ENCODE data around the gene HDHD3. TPM values are rescaled to one million over a fixed set of nuclear protein-coding genes. Genes with fewer than 3 reads are reported as not detected.

The HDHD3 gene
- total RNA-seq, 4 donors from 2014 or later, result 9.1 to 30.2 (median 22.8) TPM

- Histone ChIP-seq H3K27ac (replicated peaks in 1 of 4) (no peak overlapping the region), H3K9me3 (no peaks in the 10 kb centered on the region), H3K27me3 (no peaks in the 10 kb centered on the region), H3K4me1 (peaks cover 26 to 43% (median 32%) of the 10 kb centered on the region in 4 donors), H3K36me3 (peaks cover 4 to 19% (median 15%) of the 10 kb centered on the region in 4 donors), H3K4me3 (no peak overlapping the region)
- TF ChIP-seq POLR2AphosphoS5 (IDR thresholded peaks at IDR 0.05) (no peak), EP300 (IDR thresholded peaks at IDR 0.05) (no peak), POLR2A (IDR thresholded peaks at IDR 0.05; ENCODE audit: low read depth) (no peak), CTCF (IDR thresholded peaks at IDR 0.05) (no peak)
- intact Hi-C loops (cut with DNase I), result loop anchor here (5.0 to 10.0 kb wide), 4 partner anchors 51 to 254 kb away; partner anchors contain the start of genes BSPRY, RNF183 and WDR31
- DNase-seq (ENCODE audit: extremely low spot score), result no peak
- 72% methylated on average over 2 of the region's 2 CpGs for WGBS
These were observed 26.9 kb upstream of the HDHD3 start for GRCh38 chr9:113403646-113404045.

DNA sequence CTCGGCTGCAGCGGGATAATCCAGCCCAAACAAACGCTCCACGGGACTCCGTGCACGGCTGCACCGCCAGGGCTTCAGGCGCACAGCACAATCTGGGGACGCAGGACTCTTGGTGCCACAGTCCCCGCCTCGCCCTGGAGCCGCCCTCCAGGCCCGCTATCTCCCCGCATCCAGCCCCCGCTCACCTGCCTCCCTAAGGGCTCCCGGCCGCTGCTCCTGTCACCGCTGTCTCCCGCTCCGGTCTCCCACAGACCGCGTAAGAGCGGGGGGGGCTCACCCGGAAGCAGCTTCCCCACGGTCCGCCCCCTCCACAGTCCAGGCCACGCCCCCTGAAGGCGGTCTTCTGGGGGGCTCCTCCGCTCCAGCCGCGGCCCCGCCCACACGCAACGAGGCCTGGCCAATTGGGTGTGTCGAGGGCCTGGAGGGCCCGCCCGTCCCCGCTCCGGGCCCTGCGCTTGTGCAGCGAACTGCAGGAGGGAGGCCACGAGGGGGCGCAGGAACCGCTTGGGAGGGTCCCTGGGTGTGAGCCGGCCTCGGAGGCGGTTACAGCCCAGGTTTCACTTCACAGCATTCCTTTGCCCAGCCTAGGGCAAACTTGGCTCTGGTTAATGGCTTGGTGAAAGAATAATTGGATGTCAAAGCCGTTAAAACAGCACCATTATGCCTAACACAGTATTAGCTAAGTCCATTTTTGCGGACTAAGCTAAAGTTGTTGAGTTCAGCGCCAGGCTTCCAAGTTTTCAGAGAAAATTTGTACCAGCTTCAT is 24.4 kb upstream of the HDHD3 start, which contains the start of gene ALAD:
ALAD (minus strand) TSS at position 258 of the 766 bp plus-strand sequence. CDS start 7,725 bp downstream, outside the sequence.
- 5% methylated on average over 20 of the region's 50 CpGs for WGBS
- Histone ChIP-seq H3K36me3 (peaks cover 0 to 8% (median 1%) of the 10 kb centered on the region in 4 donors), H3K27ac (replicated peaks in 1 of 4) (peak within 1 kb of the TSS; percentile 70 to 82 (median 76)), H3K27me3 (no peaks in the 10 kb centered on the region), H3K9me3 (no peaks in the 10 kb centered on the region), H3K4me3 (peak within 1 kb of the TSS; percentile 79 to 95 (median 83)), H3K4me1 (peaks cover 26 to 27% (median 27%) of the 10 kb centered on the region in 4 donors)
- peak; percentile 99 for DNase-seq (ENCODE audit: extremely low spot score)
- TF ChIP-seq CTCF (IDR thresholded peaks at IDR 0.05) (peak; percentile 87 to 97 (median 94)), POLR2AphosphoS5 (IDR thresholded peaks at IDR 0.05) (peak; percentile 79 to 84), POLR2A (IDR thresholded peaks at IDR 0.05; ENCODE audit: low read depth) (no peak)
- intact Hi-C loops (cut with DNase I), result loop anchor here (5.0 to 10.0 kb wide), 4 partner anchors 54 to 256 kb away; partner anchors contain the start of genes BSPRY, RNF183 and WDR31

DNA sequence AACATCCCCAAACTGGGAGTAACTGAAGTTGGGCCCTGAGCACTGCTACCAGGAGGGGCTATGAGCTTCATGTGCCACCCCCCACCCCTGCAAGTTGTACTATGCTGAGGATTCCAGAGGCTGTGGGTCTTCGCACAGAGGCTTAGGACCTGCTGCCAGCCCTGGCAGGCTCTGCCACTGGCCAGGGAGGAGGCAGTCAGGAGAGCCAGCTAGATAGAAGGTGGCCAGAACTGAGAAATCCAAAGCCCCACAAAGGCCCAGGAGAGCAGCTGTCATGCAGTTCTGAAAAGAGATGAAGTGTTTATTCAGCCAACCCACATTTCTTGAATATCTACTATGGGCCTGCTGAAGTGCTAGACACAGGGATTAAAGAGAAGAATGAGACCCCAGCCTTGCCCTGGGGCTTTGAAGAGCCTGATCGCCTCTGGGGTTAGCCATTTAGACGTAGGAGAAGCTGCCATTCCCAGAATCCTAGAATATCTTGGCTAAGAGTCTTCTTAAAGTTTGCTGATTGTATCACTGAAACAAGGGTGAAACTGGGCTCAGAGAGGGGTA is 22.9 kb upstream of the HDHD3 start:
- intact Hi-C loops (cut with DNase I), result loop anchor here (5.0 to 10.0 kb wide), 4 partner anchors 55 to 258 kb away; partner anchors contain the start of genes BSPRY, RNF183 and WDR31
- no peak overlapping the region for H3K27ac ChIP-seq (replicated peaks in 1 of 4)
- no peaks in the 10 kb centered on the region for H3K27me3 ChIP-seq
- peak overlapping the region in 1 of 4 donors; percentile 6 for H3K4me3 ChIP-seq
- H3K4me1 ChIP-seq, result peaks cover 26 to 27% (median 27%) of the 10 kb centered on the region in 4 donors
- H3K36me3 ChIP-seq, result peaks cover 0 to 14% (median 6%) of the 10 kb centered on the region in 4 donors
- H3K9me3 ChIP-seq, result no peaks in the 10 kb centered on the region
- no peak for DNase-seq (ENCODE audit: extremely low spot score)
- WGBS, result 83% methylated on average over 3 of the region's 3 CpGs
- TF ChIP-seq POLR2AphosphoS5 (IDR thresholded peaks at IDR 0.05), result no peak
- TF ChIP-seq CTCF (IDR thresholded peaks at IDR 0.05), result no peak
- TF ChIP-seq EP300 (IDR thresholded peaks at IDR 0.05), result no peak
- TF ChIP-seq POLR2A (IDR thresholded peaks at IDR 0.05; ENCODE audit: low read depth), result no peak

GRCh38 chr9:113398796-113399195 is 22.0 kb upstream of the HDHD3 start:
- no peak overlapping the region for H3K27ac ChIP-seq (replicated peaks in 1 of 4)
- no peak for DNase-seq (ENCODE audit: extremely low spot score)
- H3K27me3 ChIP-seq, result no peaks in the 10 kb centered on the region
- no peaks in the 10 kb centered on the region for H3K9me3 ChIP-seq
- peaks cover 0 to 18% (median 6%) of the 10 kb centered on the region in 4 donors for H3K36me3 ChIP-seq
- WGBS, result 92% methylated on average over 5 of the region's 5 CpGs
- intact Hi-C loops (cut with DNase I), result no loop called here
- no peak for TF ChIP-seq POLR2A (IDR thresholded peaks at IDR 0.05; ENCODE audit: low read depth)
- TF ChIP-seq CTCF (IDR thresholded peaks at IDR 0.05), result no peak
- TF ChIP-seq EP300 (IDR thresholded peaks at IDR 0.05), result no peak
- no peak for TF ChIP-seq POLR2AphosphoS5 (IDR thresholded peaks at IDR 0.05)
- H3K4me3 ChIP-seq, result no peak overlapping the region
- peaks cover 26 to 27% (median 27%) of the 10 kb centered on the region in 4 donors for H3K4me1 ChIP-seq
